ENCODE results near the gene CLDN14. TPM values are rescaled to one million over a fixed set of nuclear protein-coding genes. Genes with fewer than 3 reads are reported as not detected.

CLDN14 gene
- total RNA-seq, 1 experiment from 2014 or later = not detected

- H3T11ph ChIP-seq (ENCODE audit: low read length) = no peak overlapping the region
- no peak overlapping the region for H3K23ac ChIP-seq (ENCODE audit: insufficient read length, low read depth, low read length)
- no peak overlapping the region for H4K8ac ChIP-seq (replicated peaks; ENCODE audit: insufficient read length, low read depth, low read length)
- no peaks in the 10 kb centered on the region for H3K9me3 ChIP-seq (ENCODE audit: control insufficient read depth, low read depth, low read length)
- no peak overlapping the region for H3K14ac ChIP-seq (ENCODE audit: insufficient read depth, low read length)
- no peak overlapping the region for H3K9ac ChIP-seq (ENCODE audit: extremely low read depth, insufficient read length, low read length)
- no peak overlapping the region for H3K27ac ChIP-seq (ENCODE audit: insufficient read length, low read depth, low read length)
- WGBS (ENCODE audit: extremely low coverage, insufficient read length, low lambda C conversion rate) = no CpG with 5 or more reads among the region's 6 CpGs
- H4K20me1 ChIP-seq (ENCODE audit: control insufficient read depth, insufficient read depth, insufficient read length) = no peaks in the 10 kb centered on the region
- Mint-ChIP-seq H3K27me3 (ENCODE audit: low read depth) (peaks cover 11% of the 10 kb centered on the region), H3K36me3 (ENCODE audit: insufficient read depth in 1 of 3, low read depth in 3 of 3) (no peaks in the 10 kb centered on the region; a peak in 1 of 7 replicates), H3K9me3 (peaks cover 0 to 2% of the 10 kb centered on the region in 2 experiments; a peak in 1 of 5 replicates), H3K4me1 (peaks cover 5 to 6% of the 10 kb centered on the region in 2 experiments), H3K4me3 (no peak overlapping the region), H3K27ac (no peak overlapping the region)
- no peak overlapping the region for H3K18ac ChIP-seq (ENCODE audit: insufficient read length, low read depth, low read length)
- H3K4me2 ChIP-seq (ENCODE audit: insufficient read depth, insufficient read length, low read length) = no peak overlapping the region
- no peak overlapping the region for H3K56ac ChIP-seq (ENCODE audit: insufficient read length, low read depth, low read length)
- no peak overlapping the region for H4K5ac ChIP-seq (ENCODE audit: insufficient read length, low read depth, low read length)
- no peak overlapping the region for H2BK20ac ChIP-seq (ENCODE audit: low read depth, low read length, poor library complexity, severe bottlenecking)
- H4K91ac ChIP-seq (ENCODE audit: insufficient read length, low read depth, low read length) = no peak overlapping the region
- H3K79me2 ChIP-seq (ENCODE audit: insufficient read depth, low read length) = no peaks in the 10 kb centered on the region
- H2BK12ac ChIP-seq (ENCODE audit: insufficient read length, low read depth, low read length) = no peak overlapping the region
- H3K79me1 ChIP-seq (ENCODE audit: insufficient read depth, low read depth, low read length, poor library complexity, severe bottlenecking) = no peaks in the 10 kb centered on the region
- H3K4ac ChIP-seq (ENCODE audit: low read depth, low read length) = no peak overlapping the region
- no peaks in the 10 kb centered on the region for H3K23me2 ChIP-seq (ENCODE audit: insufficient read length, low read depth, low read length, poor library complexity, severe bottlenecking)
- no peak for DNase-seq
- H2AFZ ChIP-seq (ENCODE audit: low read length) = no peak overlapping the region
- H2BK5ac ChIP-seq (ENCODE audit: insufficient read length, low read length) = no peak overlapping the region
- H2AK5ac ChIP-seq (ENCODE audit: insufficient read length, low read length) = no peak overlapping the region
- no peak overlapping the region for H2BK15ac ChIP-seq (ENCODE audit: low read depth, low read length)
- H3K4me1 ChIP-seq (ENCODE audit: insufficient read depth, low read length) = no peaks in the 10 kb centered on the region
- H3K27me3 ChIP-seq (ENCODE audit: insufficient read depth, low read length) = no peaks in the 10 kb centered on the region
- TF ChIP-seq, protein P1, sequence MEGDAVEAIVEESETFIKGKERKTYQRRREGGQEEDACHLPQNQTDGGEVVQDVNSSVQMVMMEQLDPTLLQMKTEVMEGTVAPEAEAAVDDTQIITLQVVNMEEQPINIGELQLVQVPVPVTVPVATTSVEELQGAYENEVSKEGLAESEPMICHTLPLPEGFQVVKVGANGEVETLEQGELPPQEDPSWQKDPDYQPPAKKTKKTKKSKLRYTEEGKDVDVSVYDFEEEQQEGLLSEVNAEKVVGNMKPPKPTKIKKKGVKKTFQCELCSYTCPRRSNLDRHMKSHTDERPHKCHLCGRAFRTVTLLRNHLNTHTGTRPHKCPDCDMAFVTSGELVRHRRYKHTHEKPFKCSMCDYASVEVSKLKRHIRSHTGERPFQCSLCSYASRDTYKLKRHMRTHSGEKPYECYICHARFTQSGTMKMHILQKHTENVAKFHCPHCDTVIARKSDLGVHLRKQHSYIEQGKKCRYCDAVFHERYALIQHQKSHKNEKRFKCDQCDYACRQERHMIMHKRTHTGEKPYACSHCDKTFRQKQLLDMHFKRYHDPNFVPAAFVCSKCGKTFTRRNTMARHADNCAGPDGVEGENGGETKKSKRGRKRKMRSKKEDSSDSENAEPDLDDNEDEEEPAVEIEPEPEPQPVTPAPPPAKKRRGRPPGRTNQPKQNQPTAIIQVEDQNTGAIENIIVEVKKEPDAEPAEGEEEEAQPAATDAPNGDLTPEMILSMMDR (conservative IDR thresholded peaks at IDR 0.05) = no peak
- no peak overlapping the region for H2BK120ac ChIP-seq (ENCODE audit: low read depth, low read length, poor library complexity, severe bottlenecking)
Measured at GRCh38 chr21:36478207-36478701, 1.7 kb downstream of the CLDN14 start.

Measured in H9 (cell line).